Neural cell (in vitro differentiated cells): Measurements from ENCODE around the gene CNNM3.

ENCODE experiments used
- CTCF ChIP-seq: fragments of 450-650 bp; IDR thresholded peaks from 2 replicates; pipeline ENCODE4 v1.5.1; 2014; ENCODE audit warnings: antibody characterized with exemption, mild to moderate bottlenecking, moderate library complexity; ENCODE audit not compliant: poor library complexity, severe bottlenecking
- EP300 ChIP-seq: fragments of 450-650 bp; conservative IDR thresholded peaks from 2 replicates; pipeline ENCODE4 v1.6.1; 2014; ENCODE audit warnings: antibody characterized with exemption, mild to moderate bottlenecking, moderate library complexity; ENCODE audit not compliant: poor library complexity, severe bottlenecking
- EZH2 ChIP-seq: fragments of 200-600, 300-800 bp; shearing (Covaris generic), sonication (generic); IDR thresholded peaks from 2 replicates; pipeline ENCODE4 v1.6.1; 2014; ENCODE audit warnings: antibody characterized with exemption, low read length, borderline replicate concordance, mild to moderate bottlenecking; ENCODE audit not compliant: insufficient read depth, poor library complexity, severe bottlenecking
- RAD21 ChIP-seq: fragments of 450-650 bp; conservative IDR thresholded peaks from 2 replicates; pipeline ENCODE4 v1.6.1; 2014; ENCODE audit warnings: antibody characterized with exemption, mild to moderate bottlenecking, moderate library complexity
- SMC3 ChIP-seq: fragments of 450-650 bp; conservative IDR thresholded peaks from 2 replicates; pipeline ENCODE4 v1.6.1; 2014; ENCODE audit warnings: antibody characterized with exemption, mild to moderate bottlenecking, moderate library complexity; ENCODE audit not compliant: poor library complexity
- TAF1 ChIP-seq: IDR thresholded peaks from 2 replicates; pipeline ENCODE4 v1.6.1; 2012; ENCODE audit warnings: low read depth

GRCh38 chr2:96770442-96771202 lies 45.4 kb upstream of the CNNM3 start:
- no peak for TF ChIP-seq CTCF
- no peak for TF ChIP-seq RAD21
- no peak for TF ChIP-seq EZH2
- TF ChIP-seq EP300 = no peak
- TF ChIP-seq SMC3 = no peak
- no peak for TF ChIP-seq TAF1
